GM21447 (cell line): ENCODE results near the gene TRIM62.

Source experiments
- ATAC-seq: cut with Tn5 transposase; IDR thresholded peaks from one replicate; pipeline ENCODE4 v1.9.1; 2021; ENCODE audit not compliant: unreplicated experiment

Gene TRIM62

DNA sequence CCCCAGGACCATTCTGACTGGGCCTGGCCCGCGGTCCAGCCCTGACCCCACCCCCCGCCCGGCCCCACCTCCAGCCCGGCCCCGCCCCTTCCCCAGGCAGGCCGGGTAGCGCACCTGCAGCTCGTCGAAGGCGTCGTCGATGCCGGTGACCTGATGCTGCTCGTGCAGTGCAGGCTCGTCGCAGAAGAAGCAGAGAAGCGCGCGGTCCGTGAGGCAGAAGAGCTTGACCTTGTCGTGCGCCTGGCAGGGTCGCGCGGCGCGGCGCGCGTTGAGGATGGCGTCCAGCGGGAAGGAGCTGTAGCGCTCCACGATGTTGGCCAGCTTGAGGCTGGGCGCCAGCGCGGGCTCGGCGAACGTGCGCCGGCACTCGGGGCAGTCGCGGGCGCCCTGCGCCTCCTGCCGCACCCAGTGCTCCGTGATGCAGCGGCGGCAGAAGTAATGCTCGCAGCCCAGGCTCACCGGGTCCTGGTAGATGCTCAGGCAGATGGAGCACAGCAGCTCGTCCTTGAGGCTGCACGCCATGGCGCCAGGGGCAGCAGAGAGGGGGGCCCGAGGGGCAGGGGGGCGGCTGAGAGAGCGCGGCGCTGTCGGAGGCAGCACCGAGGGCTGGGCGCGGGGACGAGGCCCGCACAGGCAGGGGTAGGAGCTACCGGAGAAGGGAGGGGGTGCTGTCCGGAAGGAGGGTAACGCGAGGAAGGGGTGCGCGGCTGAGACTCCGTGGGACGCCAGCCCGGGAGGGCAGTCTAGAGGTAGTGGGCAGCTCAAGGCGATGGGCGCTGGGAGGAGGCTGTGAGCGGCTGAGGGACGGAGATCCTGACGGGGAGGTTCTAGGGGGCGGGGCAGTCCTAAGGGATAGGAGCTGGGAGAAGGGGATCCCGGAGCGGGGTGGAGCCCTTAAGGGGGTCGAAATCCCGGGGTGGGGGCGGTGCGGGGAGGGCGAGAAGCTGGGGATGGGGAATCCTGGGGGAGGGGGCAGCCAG is 642 bp downstream of the TRIM62 start:
- peak; percentile 66 for ATAC-seq

DNA sequence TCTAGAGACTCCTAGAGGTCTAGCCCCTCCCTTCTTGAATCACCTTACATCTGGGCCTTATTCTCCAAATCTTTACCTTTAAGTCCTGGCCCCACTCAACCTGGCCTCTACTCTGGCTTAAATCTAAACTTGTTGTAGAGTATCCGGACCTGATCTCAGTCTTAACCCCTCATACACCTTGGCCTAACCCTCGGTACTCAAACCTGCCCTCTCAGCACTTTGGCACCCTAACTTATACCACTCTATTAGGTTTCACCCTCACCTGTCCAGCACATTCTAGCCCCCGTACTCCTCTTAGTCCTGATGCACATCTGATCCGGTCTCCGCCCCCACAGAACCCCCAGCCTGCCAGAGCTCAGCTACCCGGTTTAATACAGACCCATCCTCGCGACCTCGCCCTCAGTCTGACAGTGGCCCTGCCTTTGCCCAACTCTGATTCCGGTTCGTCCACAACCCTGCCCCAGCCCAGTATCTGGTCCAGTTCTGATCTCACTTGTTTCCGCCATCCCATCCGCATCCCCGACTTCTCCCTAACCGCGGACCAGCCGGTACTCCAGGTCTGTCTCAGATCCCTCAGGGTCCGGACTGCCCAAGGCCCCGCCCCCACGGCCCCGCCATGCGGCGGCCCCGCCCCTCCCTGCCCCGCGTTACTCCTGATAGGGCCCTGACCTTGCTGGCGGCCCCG is 1.5 kb downstream of the TRIM62 start:
- ATAC-seq = no peak

GRCh38 chr1:33178836-33179439 is 2.9 kb downstream of the TRIM62 start:
- no peak for ATAC-seq

DNA sequence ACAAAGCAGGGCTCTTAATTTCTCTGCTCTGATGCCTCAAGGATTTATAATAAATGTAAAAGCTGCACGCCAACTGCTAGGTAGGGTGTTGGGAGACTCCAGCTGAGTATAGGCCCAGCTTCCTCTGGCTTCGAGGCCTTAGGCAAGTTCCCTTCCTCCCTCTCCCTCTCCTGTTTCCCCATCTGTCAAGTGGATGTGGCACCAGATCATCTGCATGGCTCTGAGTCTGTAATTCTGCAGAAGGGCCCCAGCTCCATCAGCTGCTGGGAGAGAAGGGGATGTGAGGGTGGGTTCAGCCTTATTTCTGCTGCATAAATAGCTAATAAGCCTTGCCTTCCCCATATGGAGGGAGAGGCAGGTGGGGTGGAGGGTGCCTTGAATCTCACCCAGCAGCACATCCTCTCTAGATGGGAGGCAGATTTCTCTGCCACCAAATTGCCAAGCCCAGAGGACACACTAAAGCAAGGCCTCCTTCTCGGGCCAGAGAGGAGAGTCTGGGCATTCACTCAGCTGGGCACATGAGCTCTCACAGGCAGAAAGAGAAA is 3.8 kb downstream of the TRIM62 start:
- no peak for ATAC-seq

DNA sequence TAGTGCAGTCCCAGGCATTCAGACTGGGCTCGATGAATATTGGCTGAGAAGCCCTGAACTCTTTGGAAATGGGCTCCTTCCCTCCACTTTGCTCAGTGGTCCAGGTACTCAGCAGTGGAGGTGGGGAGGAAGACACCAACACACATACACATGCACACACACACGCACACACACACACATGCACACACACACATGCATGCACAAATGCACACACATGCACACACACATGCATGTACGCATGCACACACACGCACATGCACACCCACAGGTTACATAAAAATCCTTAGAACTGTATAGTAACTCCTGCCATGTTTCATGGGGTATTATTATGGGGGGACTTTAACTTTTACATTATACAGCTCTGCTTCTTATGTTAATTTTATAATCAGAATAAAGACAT is 5.0 kb downstream of the TRIM62 start:
- ATAC-seq = no peak

DNA sequence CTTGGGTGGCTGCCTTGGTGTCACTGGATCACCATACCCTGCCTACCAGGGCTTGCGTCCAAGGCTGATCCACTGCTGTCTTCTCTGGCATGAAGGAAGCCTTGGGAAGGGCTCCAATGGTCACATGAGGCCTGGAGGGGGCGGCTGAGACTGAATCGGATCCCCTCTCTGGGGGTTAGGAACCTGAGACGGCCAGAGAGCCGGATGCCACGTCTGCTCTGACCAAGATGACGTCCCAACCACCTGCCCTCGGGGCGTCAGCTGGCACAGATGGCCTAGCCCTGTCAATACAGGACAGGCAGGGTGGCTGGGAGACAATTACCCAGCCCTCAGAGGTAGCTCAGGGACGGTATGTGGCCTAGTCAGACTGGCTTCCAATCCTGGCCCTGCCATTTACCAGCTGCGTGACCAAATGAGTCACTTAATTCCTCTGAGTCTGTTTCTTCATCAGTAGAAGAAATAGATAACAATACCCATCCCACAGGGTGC is 5.4 kb downstream of the TRIM62 start:
- no peak for ATAC-seq

DNA sequence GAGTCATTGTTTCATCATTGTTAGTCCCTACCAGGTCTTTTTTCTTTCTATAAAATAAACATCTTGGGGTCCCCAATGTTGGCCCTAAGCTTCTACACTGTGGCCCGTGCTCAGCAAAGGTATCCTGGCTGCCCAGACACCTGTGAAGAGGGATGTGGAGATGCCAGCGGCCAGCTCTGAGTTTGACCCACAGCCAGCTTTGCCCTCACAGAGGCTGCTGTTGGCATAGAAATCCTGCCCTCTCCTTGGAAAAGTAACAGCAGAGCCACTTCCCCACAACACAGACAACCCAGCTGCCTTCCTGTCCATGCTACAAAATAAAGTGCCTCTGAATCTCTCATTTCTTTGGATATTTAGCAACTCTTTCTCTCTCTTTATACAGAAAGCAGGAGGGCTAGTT is 6.0 kb downstream of the TRIM62 start:
- ATAC-seq = no peak

DNA sequence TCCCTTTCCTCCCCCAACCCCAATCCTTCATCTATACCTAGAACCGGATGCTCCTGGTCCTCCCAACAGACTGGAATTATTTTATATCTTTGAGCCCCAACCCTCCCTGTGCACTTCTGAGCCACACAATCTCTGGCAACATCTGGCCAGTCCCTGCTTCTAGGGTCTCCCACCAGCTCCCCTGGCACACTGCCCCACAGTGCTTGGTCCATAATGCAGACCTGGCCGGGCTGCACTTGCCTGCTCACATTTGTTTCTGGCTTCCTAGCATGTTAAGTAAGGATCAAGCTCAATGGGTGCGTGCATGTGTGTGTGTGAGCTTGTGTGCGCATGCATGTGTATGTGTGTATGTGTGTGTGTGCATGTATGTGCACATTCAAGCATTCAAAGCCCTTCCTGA is 8.8 kb downstream of the TRIM62 start:
- no peak for ATAC-seq

- no peak for ATAC-seq
Observed at GRCh38 chr1:33171977-33172813, 9.6 kb downstream of the TRIM62 start.

DNA sequence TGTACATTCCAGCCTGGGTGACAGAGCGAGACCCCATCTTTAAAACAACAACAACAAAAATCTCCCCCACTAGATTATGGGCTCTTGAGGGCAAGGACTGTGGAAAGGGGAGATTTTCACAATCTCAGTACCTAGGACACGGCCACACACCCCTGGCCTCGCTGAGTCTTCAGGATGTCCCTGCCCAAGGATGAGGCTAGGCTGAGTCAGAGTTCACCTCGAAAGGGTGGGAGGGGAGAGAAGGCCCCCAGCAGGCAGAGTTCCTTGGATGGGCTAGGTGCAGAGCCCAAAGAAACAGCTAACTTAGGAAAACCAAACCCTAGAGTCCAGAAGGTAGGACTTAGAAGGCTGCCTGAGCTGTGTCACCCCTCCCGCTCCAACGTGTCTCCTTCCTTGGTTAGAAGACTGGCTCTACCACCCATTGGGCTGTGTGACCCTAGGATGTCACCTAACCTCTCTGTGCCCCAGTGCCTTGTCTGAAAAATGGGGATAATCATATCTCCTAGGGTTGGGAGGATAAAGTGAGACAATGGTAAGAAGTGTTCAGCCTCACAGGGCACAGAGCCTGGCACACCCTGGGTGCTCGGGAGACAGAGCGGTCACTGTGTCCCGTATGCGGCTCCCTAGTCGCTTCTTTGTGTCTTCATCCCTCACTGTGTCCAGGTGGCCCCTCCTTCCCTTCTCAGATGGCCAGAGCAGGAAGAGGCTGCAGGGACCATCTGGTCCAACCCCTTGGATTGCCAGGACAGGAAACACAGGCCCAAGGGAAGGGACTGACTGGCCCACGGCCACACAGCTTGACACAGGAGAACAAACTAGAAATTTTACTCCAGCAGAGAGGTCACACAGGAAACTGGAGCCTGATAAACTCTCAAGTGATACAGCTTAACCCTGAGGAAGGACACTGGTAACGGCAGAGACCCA is 11.2 kb downstream of the TRIM62 start:
- ATAC-seq = no peak

DNA sequence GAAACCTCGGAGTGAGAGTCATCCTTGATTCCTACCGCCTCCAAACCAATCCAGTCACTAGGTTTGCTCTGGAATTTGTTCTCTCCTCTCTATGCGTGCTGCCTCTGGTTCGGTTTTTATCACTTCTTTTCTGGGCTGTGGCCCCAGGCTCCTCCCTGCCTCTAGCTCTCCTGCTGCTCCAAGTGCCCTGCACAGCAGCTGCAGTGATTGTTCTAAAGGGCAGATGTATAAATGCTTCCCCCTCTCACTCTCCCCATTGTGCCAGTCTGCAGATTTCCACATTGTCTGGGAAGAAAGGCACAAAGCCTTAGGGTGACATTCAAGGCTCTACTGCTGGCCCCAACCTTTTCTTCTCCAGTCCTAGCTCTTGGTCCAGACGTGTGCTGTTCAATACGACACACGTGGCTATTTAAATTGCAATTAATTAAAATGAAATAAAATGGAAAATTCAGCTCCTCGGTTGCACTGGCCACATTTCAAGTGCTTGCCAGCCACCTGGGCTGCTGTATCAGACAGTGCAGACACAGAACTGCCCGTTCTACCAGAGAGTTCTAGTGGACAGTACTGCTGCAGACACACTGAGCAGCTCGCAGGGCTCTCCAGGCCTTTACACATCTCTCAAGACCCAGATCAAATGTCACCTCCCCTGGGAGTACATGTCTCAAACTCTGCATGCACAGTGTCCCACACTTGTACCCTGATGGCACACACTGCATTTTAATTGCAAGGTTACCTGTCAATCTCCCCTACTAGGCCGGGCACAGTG is 12.4 kb downstream of the TRIM62 start:
- ATAC-seq = no peak

GRCh38 chr1:33168556-33169289 is 13.1 kb downstream of the TRIM62 start:
- no peak for ATAC-seq

- no peak for ATAC-seq
Observed at GRCh38 chr1:33167650-33168447, 14.0 kb downstream of the TRIM62 start.

DNA sequence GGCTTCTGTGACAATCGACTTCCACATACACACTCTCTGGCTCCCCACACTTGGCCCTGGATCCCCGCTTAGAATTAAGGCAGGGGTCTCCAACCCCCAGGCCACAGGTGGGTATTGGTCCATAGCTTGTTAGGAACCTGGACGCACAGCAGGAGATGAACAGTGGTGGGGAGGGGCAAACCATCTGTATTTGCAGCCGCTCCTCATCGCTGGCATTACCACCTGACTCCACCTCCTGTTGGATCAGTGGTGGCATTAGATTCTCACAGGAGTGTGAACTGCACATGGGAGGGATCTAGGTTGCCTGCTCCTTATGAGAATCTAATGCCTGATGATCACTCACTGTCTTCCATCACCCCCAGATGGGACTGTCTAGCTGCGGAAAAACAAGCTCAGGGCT is 16.0 kb downstream of the TRIM62 start:
- no peak for ATAC-seq

DNA sequence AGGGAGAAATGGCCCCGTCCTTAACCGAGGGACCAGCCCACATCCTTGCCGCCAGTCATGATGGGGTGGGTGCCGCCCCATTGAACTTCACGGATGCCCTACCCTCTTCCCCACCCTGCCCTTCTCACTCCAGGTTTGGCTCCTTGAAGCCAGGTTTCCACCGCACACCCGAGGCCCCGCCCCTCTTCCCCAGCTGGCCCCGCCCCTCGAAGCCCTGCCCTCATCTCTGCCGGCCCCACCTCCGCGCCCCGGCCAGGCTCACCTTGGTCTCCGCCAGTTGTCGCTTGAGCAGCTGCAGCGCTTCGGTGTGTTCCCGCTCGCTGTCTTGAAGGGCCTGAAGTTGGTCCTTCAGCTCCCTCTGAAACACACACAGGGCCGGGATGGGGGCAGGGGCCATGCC is 16.6 kb downstream of the TRIM62 start:
- no peak for ATAC-seq

- no peak for ATAC-seq
Observed at GRCh38 chr1:33163621-33164519, 18.0 kb downstream of the TRIM62 start.
